Measurements from ENCODE around the gene GLIS2.

GRCh38 chr16:4359914-4360313 lies 44.0 kb downstream of the GLIS2 start:
- TF ChIP-seq, protein P1, sequence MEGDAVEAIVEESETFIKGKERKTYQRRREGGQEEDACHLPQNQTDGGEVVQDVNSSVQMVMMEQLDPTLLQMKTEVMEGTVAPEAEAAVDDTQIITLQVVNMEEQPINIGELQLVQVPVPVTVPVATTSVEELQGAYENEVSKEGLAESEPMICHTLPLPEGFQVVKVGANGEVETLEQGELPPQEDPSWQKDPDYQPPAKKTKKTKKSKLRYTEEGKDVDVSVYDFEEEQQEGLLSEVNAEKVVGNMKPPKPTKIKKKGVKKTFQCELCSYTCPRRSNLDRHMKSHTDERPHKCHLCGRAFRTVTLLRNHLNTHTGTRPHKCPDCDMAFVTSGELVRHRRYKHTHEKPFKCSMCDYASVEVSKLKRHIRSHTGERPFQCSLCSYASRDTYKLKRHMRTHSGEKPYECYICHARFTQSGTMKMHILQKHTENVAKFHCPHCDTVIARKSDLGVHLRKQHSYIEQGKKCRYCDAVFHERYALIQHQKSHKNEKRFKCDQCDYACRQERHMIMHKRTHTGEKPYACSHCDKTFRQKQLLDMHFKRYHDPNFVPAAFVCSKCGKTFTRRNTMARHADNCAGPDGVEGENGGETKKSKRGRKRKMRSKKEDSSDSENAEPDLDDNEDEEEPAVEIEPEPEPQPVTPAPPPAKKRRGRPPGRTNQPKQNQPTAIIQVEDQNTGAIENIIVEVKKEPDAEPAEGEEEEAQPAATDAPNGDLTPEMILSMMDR (conservative IDR thresholded peaks at IDR 0.05 in 1 of 2, IDR thresholded peaks at IDR 0.05 in 1 of 2; ENCODE audit: extremely low read depth in 1 of 2, insufficient read depth in 1 of 2, low read depth in 1 of 2, low read length in 2 of 2) = no peak
- no peak for TF ChIP-seq EZH2 (IDR thresholded peaks at IDR 0.05; ENCODE audit: borderline replicate concordance, low read length)

All from mammary epithelial cell (primary cell).